ENCODE measurements around the gene DCLRE1A.

DCLRE1A gene

GRCh38 chr10:113879691-113880090 lies 25.8 kb upstream of the DCLRE1A start:
- POLR2A ChIA-PET = no interaction called here
- TF ChIP-seq L3MBTL2 (conservative IDR thresholded peaks at IDR 0.05) (no peak), ELF4 (IDR thresholded peaks at IDR 0.05) (no peak), FOXK2 (IDR thresholded peaks at IDR 0.05) (no peak), SUZ12 (IDR thresholded peaks at IDR 0.05) (no peak), TARDBP (IDR thresholded peaks at IDR 0.05) (no peak), CTBP1 (IDR thresholded peaks at IDR 0.05; ENCODE audit: borderline replicate concordance) (no peak), LEF1 (IDR thresholded peaks at IDR 0.05; ENCODE audit: borderline replicate concordance) (no peak), ARNT (IDR thresholded peaks at IDR 0.05) (no peak), FOXM1 (IDR thresholded peaks at IDR 0.05; ENCODE audit: borderline replicate concordance) (no peak), ZNF384 (IDR thresholded peaks at IDR 0.05) (no peak), PKNOX1 (IDR thresholded peaks at IDR 0.05) (no peak), NFRKB (IDR thresholded peaks at IDR 0.05) (no peak), FOXA1 (IDR thresholded peaks at IDR 0.05) (no peak), SP1 (IDR thresholded peaks at IDR 0.05) (no peak), BHLHE40 (IDR thresholded peaks at IDR 0.05; ENCODE audit: borderline replicate concordance) (no peak), HDGF (IDR thresholded peaks at IDR 0.05; ENCODE audit: borderline replicate concordance) (no peak)
- CTCF ChIA-PET = no interaction called here
- no peak for DNase-seq (ENCODE audit: extremely low spot score)

GRCh38 chr10:113876461-113876860 lies 22.6 kb upstream of the DCLRE1A start:
- no peak for TF ChIP-seq HDGF (IDR thresholded peaks at IDR 0.05; ENCODE audit: borderline replicate concordance)
- no peak for TF ChIP-seq ZNF384 (IDR thresholded peaks at IDR 0.05)
- no peak for TF ChIP-seq LEF1 (IDR thresholded peaks at IDR 0.05; ENCODE audit: borderline replicate concordance)
- no peak for TF ChIP-seq FOXM1 (IDR thresholded peaks at IDR 0.05; ENCODE audit: borderline replicate concordance)
- TF ChIP-seq PKNOX1 (IDR thresholded peaks at IDR 0.05) = no peak
- ChIA-PET POLR2A (no interaction called here), CTCF (no interaction called here)
- DNase-seq (ENCODE audit: extremely low spot score) = no peak

- no peak for DNase-seq (ENCODE audit: extremely low spot score)
- CTCF ChIA-PET = interaction anchor here (0.9 kb wide), 1 partner anchor 10 kb away, joined by 4 read pairs; no protein-coding TSS in a partner anchor
- TF ChIP-seq CTBP1 (IDR thresholded peaks at IDR 0.05; ENCODE audit: borderline replicate concordance) = no peak
- no peak for TF ChIP-seq HDGF (IDR thresholded peaks at IDR 0.05; ENCODE audit: borderline replicate concordance)
- no peak for TF ChIP-seq FOXA1 (IDR thresholded peaks at IDR 0.05)
- no peak for TF ChIP-seq ARNT (IDR thresholded peaks at IDR 0.05)
- no peak for TF ChIP-seq NFRKB (IDR thresholded peaks at IDR 0.05)
- no peak for TF ChIP-seq TARDBP (IDR thresholded peaks at IDR 0.05)
- TF ChIP-seq SP1 (IDR thresholded peaks at IDR 0.05) = no peak
- no peak for TF ChIP-seq ELF4 (IDR thresholded peaks at IDR 0.05)
- TF ChIP-seq ZNF384 (IDR thresholded peaks at IDR 0.05) = no peak
- TF ChIP-seq L3MBTL2 (conservative IDR thresholded peaks at IDR 0.05) = no peak
- no peak for TF ChIP-seq BHLHE40 (IDR thresholded peaks at IDR 0.05; ENCODE audit: borderline replicate concordance)
- TF ChIP-seq PKNOX1 (IDR thresholded peaks at IDR 0.05) = no peak
- no peak for TF ChIP-seq SUZ12 (IDR thresholded peaks at IDR 0.05)
- no peak for TF ChIP-seq LEF1 (IDR thresholded peaks at IDR 0.05; ENCODE audit: borderline replicate concordance)
- no peak for TF ChIP-seq FOXK2 (IDR thresholded peaks at IDR 0.05)
- no peak for TF ChIP-seq FOXM1 (IDR thresholded peaks at IDR 0.05; ENCODE audit: borderline replicate concordance)
- POLR2A ChIA-PET = no interaction called here
Measured at GRCh38 chr10:113875212-113875611, 21.3 kb upstream of the DCLRE1A start.

GRCh38 chr10:113872139-113873030 lies 18.5 kb upstream of the DCLRE1A start:
- ChIA-PET CTCF (interaction anchor here (0.6 kb wide), 1 partner anchor 124 kb away, joined by 3 read pairs; no protein-coding TSS in a partner anchor), POLR2A (no interaction called here)
- no peak for DNase-seq (ENCODE audit: extremely low spot score)
- TF ChIP-seq CTBP1 (IDR thresholded peaks at IDR 0.05; ENCODE audit: borderline replicate concordance) = no peak
- no peak for TF ChIP-seq ELF4 (IDR thresholded peaks at IDR 0.05)
- TF ChIP-seq FOXK2 (IDR thresholded peaks at IDR 0.05) = no peak
- no peak for TF ChIP-seq BHLHE40 (IDR thresholded peaks at IDR 0.05; ENCODE audit: borderline replicate concordance)
- no peak for TF ChIP-seq FOXA1 (IDR thresholded peaks at IDR 0.05)
- TF ChIP-seq LEF1 (IDR thresholded peaks at IDR 0.05; ENCODE audit: borderline replicate concordance) = no peak
- TF ChIP-seq SP1 (IDR thresholded peaks at IDR 0.05) = no peak
- no peak for TF ChIP-seq ZNF384 (IDR thresholded peaks at IDR 0.05)
- TF ChIP-seq NFRKB (IDR thresholded peaks at IDR 0.05) = no peak

- no peak for TF ChIP-seq HDGF (IDR thresholded peaks at IDR 0.05; ENCODE audit: borderline replicate concordance)
- no peak for TF ChIP-seq ZNF384 (IDR thresholded peaks at IDR 0.05)
- no peak for TF ChIP-seq ELF4 (IDR thresholded peaks at IDR 0.05)
- no peak for TF ChIP-seq SUZ12 (IDR thresholded peaks at IDR 0.05)
- no peak for TF ChIP-seq FOXK2 (IDR thresholded peaks at IDR 0.05)
- TF ChIP-seq SP1 (IDR thresholded peaks at IDR 0.05) = no peak
- TF ChIP-seq TARDBP (IDR thresholded peaks at IDR 0.05) = no peak
- TF ChIP-seq LEF1 (IDR thresholded peaks at IDR 0.05; ENCODE audit: borderline replicate concordance) = no peak
- no peak for TF ChIP-seq FOXA1 (IDR thresholded peaks at IDR 0.05)
- TF ChIP-seq FOXM1 (IDR thresholded peaks at IDR 0.05; ENCODE audit: borderline replicate concordance) = no peak
- POLR2A ChIA-PET = no interaction called here
- DNase-seq (ENCODE audit: extremely low spot score) = no peak
- CTCF ChIA-PET = no interaction called here
Measured at GRCh38 chr10:113869789-113870188, 15.9 kb upstream of the DCLRE1A start.

GRCh38 chr10:113867904-113868303 lies 14.0 kb upstream of the DCLRE1A start:
- POLR2A ChIA-PET = interaction anchor here (1.1 kb wide), 1 partner anchor 10 kb away, joined by 3 read pairs; no protein-coding TSS in a partner anchor
- CTCF ChIA-PET = no interaction called here
- no peak for TF ChIP-seq ZNF384 (IDR thresholded peaks at IDR 0.05)
- TF ChIP-seq FOXM1 (IDR thresholded peaks at IDR 0.05; ENCODE audit: borderline replicate concordance) = no peak
- no peak for TF ChIP-seq FOXA1 (IDR thresholded peaks at IDR 0.05)
- TF ChIP-seq CTBP1 (IDR thresholded peaks at IDR 0.05; ENCODE audit: borderline replicate concordance) = no peak
- no peak for TF ChIP-seq SUZ12 (IDR thresholded peaks at IDR 0.05)
- TF ChIP-seq TARDBP (IDR thresholded peaks at IDR 0.05) = no peak
- no peak for TF ChIP-seq FOXK2 (IDR thresholded peaks at IDR 0.05)
- no peak for TF ChIP-seq PKNOX1 (IDR thresholded peaks at IDR 0.05)
- no peak for TF ChIP-seq L3MBTL2 (conservative IDR thresholded peaks at IDR 0.05)
- no peak for TF ChIP-seq SP1 (IDR thresholded peaks at IDR 0.05)
- no peak for TF ChIP-seq LEF1 (IDR thresholded peaks at IDR 0.05; ENCODE audit: borderline replicate concordance)
- no peak for TF ChIP-seq NFRKB (IDR thresholded peaks at IDR 0.05)
- no peak for TF ChIP-seq ARNT (IDR thresholded peaks at IDR 0.05)
- TF ChIP-seq ELF4 (IDR thresholded peaks at IDR 0.05) = no peak
- no peak for TF ChIP-seq HDGF (IDR thresholded peaks at IDR 0.05; ENCODE audit: borderline replicate concordance)
- DNase-seq (ENCODE audit: extremely low spot score) = no peak
